K562 (cell line): ENCODE measurements around the gene POC1B. TPM values are rescaled to one million over a fixed set of nuclear protein-coding genes. Genes with fewer than 3 reads are reported as not detected.
A peak's percentile ranks its signal among the peaks of the same experiment; 100 is the strongest.

Source experiments
- ATAC-seq: fragments of 200-7000 bp; cut with Tn5 transposase; 3 replicates; pipeline ENCODE4 v1.9.1; 2020; ENCODE audit warnings: moderate library complexity
- BruUV-seq: library from RNA; stranded (reverse); fragments of 400-500 nt; replicated peaks from 2 replicates; lab custom pipeline; 2021; lab: Mats Ljungman, UMichigan
- CTCF ChIA-PET: fragments of 300-600 bp; formaldehyde crosslinking; extraction: SDS; loops from one replicate; lab custom pipeline; 2021; ENCODE audit warnings: low intra/inter-chr PET ratio; lab: Yijun Ruan, JAX
- POLR2A ChIA-PET: fragments of 300-600, 350-650 bp; sonication (Branson Sonifier 250); formaldehyde crosslinking; extraction: SDS; loops from one replicate; lab custom pipeline; 2021; ENCODE audit warnings: antibody characterized with exemption, inconsistent platforms; lab: Yijun Ruan, JAX
- DNase-seq, 4 experiments: peaks; one replicate each; pipeline versions ENCODE4 v3.0.0 to v3.0.0-alpha.2; 2011 to 2018; ENCODE audit warnings: low spot score in 3 of 4, mixed read lengths in 3 of 4; ENCODE audit errors: extremely low read depth in 1 of 4
- FAIRE-seq: peaks from 2 replicates; lab custom pipeline; 2011; peaks lifted over from hg19 to GRCh38; lab: Jason Lieb, UNC
- H2AFZ ChIP-seq: 2 replicates; pipeline ENCODE4 v1.6.0; 2011; ENCODE audit warnings: low read depth, low read length, control low read depth, inconsistent platforms
- H3K27ac ChIP-seq: fragments of 200-600 bp; 3 replicates; pipeline ENCODE4 v1.8.0; 2011; ENCODE audit warnings: low read depth, mild to moderate bottlenecking, control low read depth, inconsistent platforms, low read length, moderate library complexity, mixed read lengths; ENCODE audit errors: extremely low read depth
- H3K27me3 ChIP-seq, 2 experiments: fragments of 300-600 bp in 1 of 2; 2 replicates in 1 of 2; 3 replicates in 1 of 2; pipeline versions ENCODE4 v1.6.0 to v1.8.0; 2011; ENCODE audit warnings: inconsistent platforms in 2 of 2, low read length in 2 of 2, mild to moderate bottlenecking in 1 of 2, mixed read lengths in 1 of 2, moderate library complexity in 1 of 2; ENCODE audit not compliant: control insufficient read depth in 2 of 2, insufficient read depth in 2 of 2
- H3K36me3 ChIP-seq: fragments of 300-600 bp; 3 replicates; pipeline ENCODE4 v1.8.0; 2011; ENCODE audit warnings: mild to moderate bottlenecking, low read length, inconsistent platforms; ENCODE audit not compliant: control insufficient read depth, insufficient read depth
- H3K4me1 ChIP-seq, 2 experiments: fragments of 200-600 bp in 1 of 2; replicated peaks in 1 of 2; 2 replicates in 1 of 2; 3 replicates in 1 of 2; pipeline versions ENCODE4 v1.5.1 to v1.8.0; 2011; ENCODE audit warnings: inconsistent platforms in 2 of 2, low read length in 2 of 2, mild to moderate bottlenecking in 1 of 2, mixed read lengths in 1 of 2, moderate library complexity in 1 of 2; ENCODE audit not compliant: control insufficient read depth in 2 of 2, insufficient read depth in 2 of 2
- H3K4me2 ChIP-seq: 2 replicates; pipeline ENCODE4 v1.6.1; 2011; ENCODE audit warnings: low read length, control low read depth, inconsistent platforms, mixed read lengths; ENCODE audit not compliant: insufficient read depth
- H3K4me3 ChIP-seq: fragments of 200-600 bp; sonication (generic), shearing (Covaris generic); 2 replicates; pipeline ENCODE4 v1.5.1; 2016; ENCODE audit warnings: control low read depth, inconsistent platforms
- H3K79me2 ChIP-seq: fragments of 200-600 bp; 3 replicates; pipeline ENCODE4 v1.8.0; 2011; ENCODE audit warnings: low read length, inconsistent platforms; ENCODE audit not compliant: control insufficient read depth, insufficient read depth
- H3K9ac ChIP-seq, 2 experiments: 2 replicates each; pipeline versions ENCODE4 v1.6.0 to v1.6.1; 2011; ENCODE audit warnings: low read depth in 2 of 2, low read length in 2 of 2, control low read depth in 1 of 2, inconsistent platforms in 1 of 2, mild to moderate bottlenecking in 1 of 2, mixed read lengths in 1 of 2; ENCODE audit not compliant: insufficient read depth in 1 of 2
- H3K9me1 ChIP-seq: one replicate; pipeline ENCODE4 v1.6.0; 2011; ENCODE audit warnings: inconsistent platforms, mild to moderate bottlenecking, low read length, moderate library complexity; ENCODE audit not compliant: control insufficient read depth, insufficient read depth
- H3K9me3 ChIP-seq: replicated peaks from 2 replicates; pipeline ENCODE4 v1.5.1; 2011; ENCODE audit warnings: low read depth, low read length, inconsistent platforms; ENCODE audit not compliant: control insufficient read depth, insufficient read depth
- H4K20me1 ChIP-seq: replicated peaks from 2 replicates; pipeline ENCODE4 v1.6.1; 2011; ENCODE audit warnings: low read length, inconsistent platforms, mixed read lengths; ENCODE audit not compliant: control insufficient read depth, insufficient read depth
- ATF7 ChIP-seq: fragments of 450-650 bp; IDR thresholded peaks from 2 replicates; pipeline ENCODE4 v1.7.1; 2014; ENCODE audit warnings: mild to moderate bottlenecking, moderate library complexity
- C11orf30 ChIP-seq: fragments of 450-650 bp; IDR thresholded peaks from 2 replicates; pipeline ENCODE4 v1.6.1; 2016; ENCODE audit warnings: low read depth, mild to moderate bottlenecking
- FOSL1 ChIP-seq: fragments of 200-800 bp; sonication (Bioruptor generic); conservative IDR thresholded peaks from 2 replicates; pipeline ENCODE4 v1.6.1; 2016; ENCODE audit warnings: missing genetic modification characterization, missing compliant biosample characterization
- FOXA1 ChIP-seq: fragments of 450-650 bp; IDR thresholded peaks from 2 replicates; pipeline ENCODE4 v1.6.1; 2016; ENCODE audit warnings: mild to moderate bottlenecking, borderline replicate concordance
- GABPB1 ChIP-seq: sonication (generic); formaldehyde crosslinking; IDR thresholded peaks from 2 replicates; pipeline ENCODE4 v1.8.0; 2022; ENCODE audit warnings: mild to moderate bottlenecking, missing genetic modification reagents
- GTF2E2 ChIP-seq: fragments of 200-800 bp; sonication (Bioruptor generic); IDR thresholded peaks from 2 replicates; pipeline ENCODE4 v1.6.1; 2016; ENCODE audit warnings: missing genetic modification characterization, missing compliant biosample characterization
- MAFG ChIP-seq: fragments of 450-650 bp; conservative IDR thresholded peaks from 2 replicates; pipeline ENCODE4 v1.6.1; 2016; ENCODE audit warnings: missing genetic modification characterization, missing compliant biosample characterization
- MAFK ChIP-seq: IDR thresholded peaks from 2 replicates; pipeline ENCODE4 v1.6.1; 2011; ENCODE audit warnings: low read length, improper control_type of control experiment
- MAZ ChIP-seq, 2 experiments: fragments of 450-650 bp in 1 of 2; sonication (generic) in 1 of 2; formaldehyde crosslinking; IDR thresholded peaks in 1 of 2; conservative IDR thresholded peaks in 1 of 2; 2 replicates each; pipeline versions ENCODE4 v1.4.0 to v1.5.0; 2020; ENCODE audit warnings: mild to moderate bottlenecking in 1 of 2, missing genetic modification reagents in 1 of 2
- MYBL2 ChIP-seq, 2 experiments: fragments of 450-650 bp in 1 of 2; sonication (generic) in 1 of 2; formaldehyde crosslinking in 1 of 2; IDR thresholded peaks; 2 replicates each; pipeline versions ENCODE4 v1.6.1 to v1.8.1; 2017 to 2022; ENCODE audit warnings: borderline replicate concordance in 1 of 2, inconsistent platforms in 1 of 2, low read depth in 1 of 2, mild to moderate bottlenecking in 1 of 2, missing genetic modification reagents in 1 of 2, moderate library complexity in 1 of 2
- NFE2 ChIP-seq: IDR thresholded peaks from 2 replicates; pipeline ENCODE4 v1.6.1; 2014; ENCODE audit warnings: antibody characterized with exemption, low read depth
- RAD21 ChIP-seq, 2 experiments: fragments of 250-450 bp in 1 of 2; fragments of 450-650 bp in 1 of 2; sonication (Bioruptor Pico) in 1 of 2; formaldehyde crosslinking in 1 of 2; IDR thresholded peaks in 1 of 2; conservative IDR thresholded peaks in 1 of 2; 2 replicates each; pipeline versions ENCODE4 v1.4.0 to v1.8.0; 2020 to 2022; ENCODE audit warnings: mild to moderate bottlenecking in 2 of 2, moderate library complexity in 1 of 2
- SIN3B ChIP-seq: fragments of 450-650 bp; IDR thresholded peaks from 2 replicates; pipeline ENCODE4 v1.6.1; 2017; ENCODE audit warnings: low read depth, mild to moderate bottlenecking, moderate library complexity
- ZBED1 ChIP-seq: IDR thresholded peaks from 2 replicates; pipeline ENCODE4 v1.6.1; 2014
- ZNF212 ChIP-seq: fragments of 450-650 bp; formaldehyde crosslinking; IDR thresholded peaks from 2 replicates; pipeline ENCODE4 v1.4.0; 2020; ENCODE audit warnings: mild to moderate bottlenecking
- ZNF316 ChIP-seq: fragments of 450-650 bp; IDR thresholded peaks from 2 replicates; pipeline ENCODE4 v1.6.1; 2016
- ZNF644 ChIP-seq: fragments of 200-800 bp; sonication (Bioruptor generic); IDR thresholded peaks from 2 replicates; pipeline ENCODE4 v1.6.1; 2016; ENCODE audit warnings: low read depth, missing genetic modification characterization, missing compliant biosample characterization
- WGBS: fragments of 100-300 bp; shearing (Covaris generic); methylation state at CpG from one replicate; pipeline ENCODE4 v1.1.6; 2016; ENCODE audit warnings: low coverage, mixed read lengths; ENCODE audit not compliant: insufficient coverage; ENCODE audit errors: missing lambda C conversion rate; 5-methylcytosine and 5-hydroxymethylcytosine counted together
- in situ Hi-C: fragments of 300-500 bp; cut with MboI; formaldehyde crosslinking; loops from 4 replicates; pipeline ENCODE4 v1.15.0; 2018; ENCODE audit warnings: inconsistent platforms, mixed read lengths
- intact Hi-C: fragments of 100-400 bp; cut with micrococcal nuclease; formaldehyde crosslinking; loops from 2 replicates; pipeline ENCODE4 v1.14.2; 2022
- polyA plus RNA-seq, 8 experiments: library from polyadenylated mRNA; depleted of rRNA in 4 of 8; stranded (reverse) in 5 of 8; unstranded in 3 of 8; fragments of >200 nt; fragmentation: Nextera tagmentation in 2 of 8; fragmentation: Illumina TruSeq in 1 of 8; extraction: Ambion mirVana in 2 of 8; extraction: Trizol in 1 of 8; gene quantifications; 2 replicates each; pipeline versions ENCODE4 v1.2.1 to v1.2.3, GENCODE V29; 2011 to 2014; ENCODE audit warnings: inconsistent platforms in 1 of 8, missing spikeins in 1 of 8
- total RNA-seq, 7 experiments: library from RNA; depleted of rRNA in 6 of 7; stranded (reverse); fragments of >200 nt in 6 of 7; fragmentation: Illumina TruSeq in 2 of 7; extraction: Trizol in 2 of 7; gene quantifications; 2 replicates each; pipeline versions ENCODE4 v1.2.1 to v1.2.3, GENCODE V29; 2011 to 2021; ENCODE audit warnings: low replicate concordance in 1 of 7
- TF ChIP-seq, protein P1 (sequence below), 2 experiments: fragments of 450-650 bp in 1 of 2; sonication (generic) in 1 of 2; formaldehyde crosslinking in 1 of 2; IDR thresholded peaks in 1 of 2; conservative IDR thresholded peaks in 1 of 2; 2 replicates each; pipeline versions ENCODE4 v1.6.1 to v1.8.1; 2016 to 2023; ENCODE audit warnings: mild to moderate bottlenecking in 2 of 2, moderate library complexity in 2 of 2, inconsistent platforms in 1 of 2, missing genetic modification reagents in 1 of 2

POC1B gene
- total and polyA plus RNA-seq, 9 of the 15 experiments (the other 6 are each of a cell fraction or from before 2014, with no cell fraction given): 4.5 to 16.1 (median 10.4) TPM

GRCh38 chr12:89547101-89547500 lies 21.3 kb upstream of the POC1B start:
- no peak overlapping the region for H3K27ac ChIP-seq
- in situ Hi-C loops (loop anchor here (5.0 to 25.0 kb wide), 2 partner anchors 550 to 1290 kb away; no protein-coding TSS in a partner anchor), intact Hi-C loops (loop anchor here (10.0 kb wide), 2 partner anchors 308 to 378 kb away; no protein-coding TSS in a partner anchor)
- BruUV-seq: no TSS peak
- no peaks in the 10 kb centered on the region for H3K27me3 ChIP-seq
- H4K20me1 ChIP-seq: no peaks in the 10 kb centered on the region
- no peaks in the 10 kb centered on the region for H3K9me1 ChIP-seq
- H3K4me1 ChIP-seq: peaks cover 0 to 17% of the 10 kb centered on the region in 2 experiments; a peak in 2 of 5 replicates
- CTCF ChIA-PET: no interaction called here
- no peak for ATAC-seq
- POLR2A ChIA-PET: interaction anchor here (0.6 kb wide), 1 partner anchor 1519 kb away, joined by 3 read pairs; no protein-coding TSS in a partner anchor
- no peaks in the 10 kb centered on the region for H3K36me3 ChIP-seq
- WGBS: 15% methylated on average over 4 of the region's 4 CpGs
- TF ChIP-seq ZNF212 (no peak), MAFG (tag) (0 out of 2 replicates have a peak, but pooled peaks have one; percentile 18), SIN3B (no peak), C11orf30 (peak; percentile 52), GTF2E2 (tag) (no peak), ZNF316 (peak; percentile 54; the same call in 1 of the 2 replicates), ZNF644 (tag) (no peak), GABPB1 (CRISPR knock-in tag) (no peak), ATF7 (no peak), MYBL2 (IDR thresholded peaks at IDR 0.05; ENCODE audit: low read depth) (no peak), MYBL2 (CRISPR knock-in tag; IDR thresholded peaks at IDR 0.05; ENCODE audit: borderline replicate concordance) (no peak), MAFK (peak; percentile 31; the same call in 1 of the 2 replicates), FOSL1 (tag) (0 out of 2 replicates have a peak, but pooled peaks have one; percentile 15), MAZ (CRISPR knock-in tag; conservative IDR thresholded peaks at IDR 0.05 in 1 of 2, IDR thresholded peaks at IDR 0.05 in 1 of 2) (no peak), ZBED1 (no peak), RAD21 (CRISPR knock-in tag; conservative IDR thresholded peaks at IDR 0.05 in 1 of 2, IDR thresholded peaks at IDR 0.05 in 1 of 2) (0 out of 4 replicates have a peak, but pooled peaks of 1 of the 2 experiments have one; percentile 6), NFE2 (0 out of 2 replicates have a peak, but pooled peaks have one; percentile 17), FOXA1 (no peak)
- TF ChIP-seq, protein P1, sequence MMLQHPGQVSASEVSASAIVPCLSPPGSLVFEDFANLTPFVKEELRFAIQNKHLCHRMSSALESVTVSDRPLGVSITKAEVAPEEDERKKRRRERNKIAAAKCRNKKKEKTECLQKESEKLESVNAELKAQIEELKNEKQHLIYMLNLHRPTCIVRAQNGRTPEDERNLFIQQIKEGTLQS (IDR thresholded peaks at IDR 0.05): peak; percentile 30; the same call in 1 of the 2 replicates
- TF ChIP-seq, protein P1 (CRISPR knock-in tag; conservative IDR thresholded peaks at IDR 0.05): no peak
- H3K9me3 ChIP-seq: no peaks in the 10 kb centered on the region
- H3K79me2 ChIP-seq: no peaks in the 10 kb centered on the region
- DNase-seq: no peak
- no peak overlapping the region for H3K9ac ChIP-seq
- H2AFZ ChIP-seq: peak overlapping the region; percentile 49; the same call in 1 of the 2 replicates
- no peak for FAIRE-seq
- H3K4me3 ChIP-seq: no peak overlapping the region
- H3K4me2 ChIP-seq: no peak overlapping the region
